ENCODE data around the gene ZFAND6. TPM values are rescaled to one million over a fixed set of nuclear protein-coding genes. Genes with fewer than 3 reads are reported as not detected.

ZFAND6 gene
- polyA plus RNA-seq, 3 donors: 41.6 to 106 (median 99.6) TPM

- DNase-seq: no peak
- Mint-ChIP-seq H3K9me3 (peaks cover 0 to 2% (median 1%) of the 10 kb centered on the region in 7 donors), H3K36me3 (peaks cover 31 to 67% of the 10 kb centered on the region in 2 donors), H3K27ac (no peak overlapping the region), H3K27me3 (ENCODE audit: low read depth in 3 of 3) (peaks cover 0 to 7% (median 0%) of the 10 kb centered on the region in 3 donors), H3K4me3 (no peak overlapping the region), H3K4me1 (peaks cover 2% of the 10 kb centered on the region)
- TF ChIP-seq CTCF (IDR thresholded peaks at IDR 0.05): no peak
- Histone ChIP-seq H3K27ac (ENCODE audit: low read depth in 1 of 2, low read length in 2 of 2) (no peak overlapping the region), H3K36me3 (replicated peaks in 1 of 2; ENCODE audit: control insufficient read depth in 1 of 2, insufficient read depth in 2 of 2, low read length in 2 of 2) (peaks cover 15 to 39% of the 10 kb centered on the region in 2 donors), H3K27me3 (ENCODE audit: control insufficient read depth in 2 of 2, insufficient read depth in 2 of 2, low read length in 2 of 2) (no peaks in the 10 kb centered on the region), H3K79me2 (ENCODE audit: insufficient read depth, low read length) (no peaks in the 10 kb centered on the region), H2AFZ (ENCODE audit: insufficient read depth, low read depth, low read length, poor library complexity, severe bottlenecking) (no peak overlapping the region), H3K9me3 (replicated peaks in 1 of 2; ENCODE audit: control insufficient read depth in 1 of 2, insufficient read depth in 1 of 2, low read length in 2 of 2) (no peaks in the 10 kb centered on the region), H3K4me3 (replicated peaks in 1 of 3; ENCODE audit: low read depth in 2 of 3, low read length in 3 of 3) (no peak overlapping the region), H3K9ac (ENCODE audit: insufficient read depth, low read length, poor library complexity, severe bottlenecking) (no peak overlapping the region), H3K4me1 (ENCODE audit: control insufficient read depth in 1 of 2, insufficient read depth in 2 of 2, low read length in 2 of 2) (no peaks in the 10 kb centered on the region), H4K20me1 (ENCODE audit: insufficient read depth, low read length) (no peaks in the 10 kb centered on the region), H3K4me2 (replicated peaks; ENCODE audit: extremely low read depth, low read length, poor library complexity, severe bottlenecking) (no peak overlapping the region)
- intact Hi-C loops (cut with micrococcal nuclease): no loop called here
- 98% methylated on average over 5 of the region's 8 CpGs for WGBS (ENCODE audit: insufficient coverage)
Observed at GRCh38 chr15:80167936-80168335, 108.5 kb downstream of the ZFAND6 start.

- no peaks in the 10 kb centered on the region for H3K9me3 ChIP-seq (replicated peaks in 1 of 2; ENCODE audit: control insufficient read depth in 1 of 2, insufficient read depth in 1 of 2, low read length in 2 of 2)
- peaks cover 2% of the 10 kb centered on the region for H3K4me1 Mint-ChIP-seq
- TF ChIP-seq CTCF (IDR thresholded peaks at IDR 0.05): no peak
- no peaks in the 10 kb centered on the region for H3K4me1 ChIP-seq (ENCODE audit: control insufficient read depth in 1 of 2, insufficient read depth in 2 of 2, low read length in 2 of 2)
- H3K27me3 Mint-ChIP-seq (ENCODE audit: low read depth in 3 of 3): peaks cover 0 to 4% (median 0%) of the 10 kb centered on the region in 3 donors
- H3K4me3 ChIP-seq (replicated peaks in 1 of 3; ENCODE audit: low read depth in 2 of 3, low read length in 3 of 3): no peak overlapping the region
- DNase-seq: no peak
- no peaks in the 10 kb centered on the region for H3K79me2 ChIP-seq (ENCODE audit: insufficient read depth, low read length)
- H3K36me3 Mint-ChIP-seq: peaks cover 26 to 64% of the 10 kb centered on the region in 2 donors
- no peak overlapping the region for H3K4me2 ChIP-seq (replicated peaks; ENCODE audit: extremely low read depth, low read length, poor library complexity, severe bottlenecking)
- peaks cover 0 to 2% (median 0%) of the 10 kb centered on the region in 7 donors for H3K9me3 Mint-ChIP-seq
- no peak overlapping the region for H3K27ac ChIP-seq (ENCODE audit: low read depth in 1 of 2, low read length in 2 of 2)
- intact Hi-C loops (cut with micrococcal nuclease): no loop called here
- H2AFZ ChIP-seq (ENCODE audit: insufficient read depth, low read depth, low read length, poor library complexity, severe bottlenecking): no peak overlapping the region
- H3K27ac Mint-ChIP-seq: peak overlapping the region in 1 of 7 donors; percentile 21
- whole genome bisulfite sequencing (ENCODE audit: insufficient coverage): 96% methylated on average over 4 of the region's 5 CpGs
- no peak overlapping the region for H3K4me3 Mint-ChIP-seq
- H3K36me3 ChIP-seq (replicated peaks in 1 of 2; ENCODE audit: control insufficient read depth in 1 of 2, insufficient read depth in 2 of 2, low read length in 2 of 2): peaks cover 15 to 34% of the 10 kb centered on the region in 2 donors
- H4K20me1 ChIP-seq (ENCODE audit: insufficient read depth, low read length): no peaks in the 10 kb centered on the region
- H3K9ac ChIP-seq (ENCODE audit: insufficient read depth, low read length, poor library complexity, severe bottlenecking): no peak overlapping the region
- no peaks in the 10 kb centered on the region for H3K27me3 ChIP-seq (ENCODE audit: control insufficient read depth in 2 of 2, insufficient read depth in 2 of 2, low read length in 2 of 2)
Observed at GRCh38 chr15:80168421-80168820, 108.9 kb downstream of the ZFAND6 start.

Measured in CD14-positive monocyte (primary cell).